A549 treated with Hydrocortisone at 1 μM for 4 hours (cell line): ENCODE measurements around the gene ITPKB. TPM values are rescaled to one million over a fixed set of nuclear protein-coding genes. Genes with fewer than 3 reads are reported as not detected.

Experiments used
- total RNA-seq: library from RNA; stranded (reverse); fragments of 200-300 nt; extraction: Qiagen RNA extraction; gene quantifications from 5 replicates; pipeline ENCODE4 v1.2.3, GENCODE V29; 2022

Gene ITPKB
- total RNA-seq: 1.9 to 3.0 TPM (median 2.6 TPM) in 5 replicates

DNA sequence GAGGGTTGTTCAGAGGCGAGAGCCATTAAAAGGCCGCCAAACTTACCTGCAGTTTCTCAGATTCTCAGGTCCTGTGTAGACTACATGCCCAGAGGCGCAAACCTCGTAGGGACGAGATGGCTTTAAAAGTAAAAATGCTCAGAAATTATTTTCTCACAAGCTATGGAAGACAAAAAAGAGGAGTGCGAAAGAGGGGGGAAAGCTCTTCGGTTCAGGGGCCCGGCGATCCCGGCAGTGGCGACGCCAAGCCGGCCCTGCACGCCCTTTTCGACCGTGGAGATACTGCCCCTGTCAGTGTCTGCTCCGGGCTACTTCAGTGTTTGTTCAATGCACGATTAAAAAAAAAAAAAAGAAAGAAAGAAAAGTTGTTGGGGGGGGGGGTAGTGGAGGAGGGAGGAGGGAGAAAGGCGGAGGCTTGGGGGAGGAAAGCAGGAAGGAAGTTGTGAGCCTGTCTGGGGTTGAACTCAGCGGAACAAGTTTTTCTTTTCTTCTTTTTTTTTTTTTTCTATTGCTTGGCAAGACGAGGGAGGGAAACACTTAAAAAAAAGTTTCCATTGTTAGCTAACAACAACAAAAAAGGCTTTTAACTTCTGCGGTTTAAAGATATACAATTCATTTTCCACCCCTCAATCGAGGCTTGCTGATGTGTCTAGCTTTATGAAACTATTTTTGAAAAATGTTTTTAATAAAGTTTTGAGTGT, at the start of gene ITPKB:
Gene ITPKB (minus strand): TSS at position 288 of the 701 bp plus-strand sequence. CDS start 1,824 bp downstream, outside the sequence.

Other genes starting within 250 kb of the ITPKB start
- gene STUM, start 190.5 kb downstream of the ITPKB start, total RNA-seq: not detected in 5 replicates
- 27.9 to 32.3 TPM (median 29.9 TPM) in 5 replicates for gene PSEN2, start 131.3 kb upstream of the ITPKB start, total RNA-seq
- gene COQ8A, start 201.0 kb upstream of the ITPKB start, total RNA-seq: 17.6 to 19.0 TPM (median 18.2 TPM) in 5 replicates